ENCODE results near the gene SEMA3E.

SEMA3E gene

DNA sequence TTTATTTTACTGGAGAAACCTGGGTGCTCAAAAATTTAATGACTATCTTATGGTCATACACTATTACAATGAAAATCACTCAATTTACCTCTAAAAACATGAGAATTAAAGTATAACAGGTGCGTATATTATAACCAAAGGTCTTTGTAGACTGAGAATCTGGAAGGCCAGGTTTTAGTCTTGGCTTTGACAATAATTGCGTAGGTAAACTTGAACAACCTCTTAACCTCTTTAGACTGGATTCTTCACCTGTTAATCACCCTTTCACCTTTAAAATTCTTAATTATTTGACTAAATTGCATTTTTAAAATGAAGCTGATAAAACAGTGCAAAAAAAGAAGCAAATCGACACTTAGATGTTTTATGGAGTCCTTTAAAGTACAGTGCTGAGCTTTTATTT, 156.1 kb downstream of the SEMA3E start:
- in situ Hi-C loops (cut with HindIII; ENCODE audit: low sequenced_read_pairs) = no loop called here
- no peak for DNase-seq (ENCODE audit: low read depth)
- H3K4me3 ChIP-seq (ENCODE audit: low read depth, low read length) = no peak overlapping the region
- no peak for TF ChIP-seq CTCF (IDR thresholded peaks at IDR 0.05; ENCODE audit: low read depth, low read length, missing control alignments)

GRCh38 chr7:83487801-83488200, 161.1 kb downstream of the SEMA3E start:
- in situ Hi-C loops (cut with HindIII; ENCODE audit: low sequenced_read_pairs) = no loop called here
- no peak overlapping the region for H3K4me3 ChIP-seq (ENCODE audit: low read depth, low read length)
- no peak for TF ChIP-seq CTCF (IDR thresholded peaks at IDR 0.05; ENCODE audit: low read depth, low read length, missing control alignments)
- no peak for DNase-seq (ENCODE audit: low read depth)

DNA sequence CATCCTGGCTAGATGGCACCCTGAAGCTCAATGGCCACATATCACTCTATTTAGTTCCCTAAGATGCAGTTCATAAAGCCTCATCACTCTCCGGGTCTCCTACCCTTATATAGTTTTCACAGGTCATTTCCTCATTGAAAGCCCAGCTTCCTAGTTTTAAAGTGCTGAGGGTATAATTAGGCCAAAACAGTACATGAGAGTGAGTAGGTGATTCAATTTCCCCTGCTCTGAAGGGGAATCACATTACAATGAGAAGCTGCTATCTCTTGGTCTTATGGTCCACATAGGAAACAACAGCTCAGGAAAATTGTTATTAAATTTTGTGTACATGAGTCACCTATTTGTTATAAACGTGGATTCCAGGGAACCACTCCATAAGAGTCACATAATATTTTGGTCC, 162.0 kb downstream of the SEMA3E start:
- no peak overlapping the region for H3K4me3 ChIP-seq (ENCODE audit: low read depth, low read length)
- no peak for DNase-seq (ENCODE audit: low read depth)
- no peak for TF ChIP-seq CTCF (IDR thresholded peaks at IDR 0.05; ENCODE audit: low read depth, low read length, missing control alignments)
- in situ Hi-C loops (cut with HindIII; ENCODE audit: low sequenced_read_pairs) = no loop called here

DNA sequence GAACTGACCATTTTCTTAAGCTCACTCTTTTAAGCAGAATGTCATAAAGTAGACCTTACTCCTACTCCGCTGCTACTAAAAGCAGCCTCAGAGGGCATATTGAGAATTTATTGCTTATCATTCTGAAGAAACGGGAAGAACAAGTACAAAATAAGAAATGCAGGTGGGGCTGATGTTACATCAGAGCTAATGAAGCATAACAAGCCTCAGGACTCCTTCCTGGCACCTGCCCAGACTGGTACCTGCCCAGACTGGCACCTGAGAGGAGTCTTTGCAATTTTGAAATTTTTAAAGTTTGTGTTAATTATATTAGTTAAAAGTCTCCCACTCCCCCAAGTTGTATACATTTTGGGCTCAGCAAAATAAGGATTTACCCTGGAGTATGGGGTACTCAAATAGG, 162.4 kb downstream of the SEMA3E start:
- H3K4me3 ChIP-seq (ENCODE audit: low read depth, low read length) = no peak overlapping the region
- DNase-seq (ENCODE audit: low read depth) = no peak
- no peak for TF ChIP-seq CTCF (IDR thresholded peaks at IDR 0.05; ENCODE audit: low read depth, low read length, missing control alignments)
- in situ Hi-C loops (cut with HindIII; ENCODE audit: low sequenced_read_pairs) = no loop called here

DNA sequence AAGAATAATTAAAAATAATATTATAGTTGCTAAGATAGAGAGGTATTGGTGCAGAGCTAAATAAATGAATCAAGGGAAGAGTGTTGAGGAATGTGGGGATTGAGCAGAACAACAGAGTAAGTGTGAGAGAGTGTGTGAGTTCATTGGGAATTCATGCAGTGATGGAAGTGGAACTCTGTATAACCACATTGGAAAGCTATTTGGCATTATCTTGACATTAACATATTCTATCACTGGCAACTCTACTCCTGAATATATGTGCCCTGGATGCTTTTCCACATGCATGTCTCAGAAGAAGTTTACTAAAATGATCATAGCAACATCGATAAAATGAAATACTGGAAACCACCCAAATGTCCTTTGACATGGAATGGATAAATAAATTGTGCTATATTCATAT, 164.1 kb downstream of the SEMA3E start:
- H3K4me3 ChIP-seq (ENCODE audit: low read depth, low read length) = no peak overlapping the region
- no peak for TF ChIP-seq CTCF (IDR thresholded peaks at IDR 0.05; ENCODE audit: low read depth, low read length, missing control alignments)
- in situ Hi-C loops (cut with HindIII; ENCODE audit: low sequenced_read_pairs) = no loop called here
- no peak for DNase-seq (ENCODE audit: low read depth)

GRCh38 chr7:83484266-83484665, 164.7 kb downstream of the SEMA3E start:
- TF ChIP-seq CTCF (IDR thresholded peaks at IDR 0.05; ENCODE audit: low read depth, low read length, missing control alignments) = no peak
- in situ Hi-C loops (cut with HindIII; ENCODE audit: low sequenced_read_pairs) = no loop called here
- no peak for DNase-seq (ENCODE audit: low read depth)
- no peak overlapping the region for H3K4me3 ChIP-seq (ENCODE audit: low read depth, low read length)

DNA sequence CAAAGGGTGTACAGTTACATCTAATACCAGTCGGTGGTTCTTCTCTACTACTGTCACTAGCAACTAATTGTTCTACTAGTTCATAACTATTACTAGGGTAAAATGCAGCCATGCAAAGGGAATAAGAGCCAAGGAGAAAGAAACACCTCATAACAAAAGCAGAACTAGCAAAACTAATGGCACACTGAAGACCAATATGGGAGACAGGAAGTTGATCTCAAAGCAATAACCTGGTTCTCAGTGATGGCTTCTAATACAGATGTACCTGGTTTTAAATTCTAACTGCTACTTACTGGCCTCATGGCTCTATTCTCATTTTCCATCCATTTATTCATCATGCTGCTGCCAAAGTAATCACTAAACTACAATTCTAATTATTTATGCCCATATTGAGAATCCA, 170.3 kb downstream of the SEMA3E start:
- H3K4me3 ChIP-seq (ENCODE audit: low read depth, low read length) = no peak overlapping the region
- in situ Hi-C loops (cut with HindIII; ENCODE audit: low sequenced_read_pairs) = no loop called here
- no peak for TF ChIP-seq CTCF (IDR thresholded peaks at IDR 0.05; ENCODE audit: low read depth, low read length, missing control alignments)
- no peak for DNase-seq (ENCODE audit: low read depth)

Measured in astrocyte of the cerebellum (primary cell).